Measurements from ENCODE around the gene ST6GAL2. TPM values are rescaled to one million over a fixed set of nuclear protein-coding genes. Genes with fewer than 3 reads are reported as not detected.

The ST6GAL2 gene
- total RNA-seq = 1 to 10 TPM in 1 of 4 donors, under 1 TPM in 3; 0.04 to 1.3 (median 0.82) TPM

GRCh38 chr2:106885971-106886915 lies at the start of gene ST6GAL2:
TSS of gene ST6GAL2 (minus strand) at chr2:106886167. CDS start at chr2:106843977, 42,190 bp downstream.
- intact Hi-C loops (cut with DNase I; ENCODE audit: low total_unique reads) = no loop called here
- H3K4me3 ChIP-seq (ENCODE audit: low read depth, poor library complexity, severe bottlenecking) = peak within 1 kb of the TSS; percentile 34
- TF ChIP-seq POLR2A (IDR thresholded peaks at IDR 0.05) (no peak), CTCF (IDR thresholded peaks at IDR 0.05) (no peak)
- 0% methylated on average over 30 to 77 of the region's 118 CpGs for WGBS, 2 donors
- DNase-seq (ENCODE audit: low spot score in 2 of 2) = no peak

GRCh38 chr2:106932644-106933043 lies 46.7 kb upstream of the ST6GAL2 start:
- no peak for DNase-seq (ENCODE audit: low spot score in 2 of 2)
- TF ChIP-seq POLR2A (IDR thresholded peaks at IDR 0.05) = no peak
- no peak for TF ChIP-seq CTCF (IDR thresholded peaks at IDR 0.05)
- 54 to 65% methylated on average over 3 of the region's 3 CpGs for WGBS, 2 donors
- intact Hi-C loops (cut with DNase I; ENCODE audit: low total_unique reads) = no loop called here
- H3K4me3 ChIP-seq (ENCODE audit: low read depth, poor library complexity, severe bottlenecking) = no peak overlapping the region

GRCh38 chr2:106931717-106932335 lies 45.9 kb upstream of the ST6GAL2 start:
- intact Hi-C loops (cut with DNase I; ENCODE audit: low total_unique reads) = no loop called here

GRCh38 chr2:106921451-106921850 lies 35.5 kb upstream of the ST6GAL2 start:
- no peak for TF ChIP-seq CTCF (IDR thresholded peaks at IDR 0.05)
- no peak for TF ChIP-seq POLR2A (IDR thresholded peaks at IDR 0.05)
- no peak overlapping the region for H3K4me3 ChIP-seq (ENCODE audit: low read depth, poor library complexity, severe bottlenecking)
- intact Hi-C loops (cut with DNase I; ENCODE audit: low total_unique reads) = no loop called here
- whole genome bisulfite sequencing, 2 donors = 90 to 98% methylated on average over 1 of the region's 1 CpG
- no peak for DNase-seq (ENCODE audit: low spot score in 2 of 2)

More at GRCh38 chr2:106931717-106932335, 45.9 kb upstream of the ST6GAL2 start:
- DNase-seq (ENCODE audit: low spot score in 2 of 2) = no peak
- TF ChIP-seq CTCF (IDR thresholded peaks at IDR 0.05) (no peak), POLR2A (IDR thresholded peaks at IDR 0.05) (no peak)
- 58 to 63% methylated on average over 5 of the region's 5 CpGs for WGBS, 2 donors
- no peak overlapping the region for H3K4me3 ChIP-seq (ENCODE audit: low read depth, poor library complexity, severe bottlenecking)

- DNase-seq (ENCODE audit: low spot score in 2 of 2) = no peak
- intact Hi-C loops (cut with DNase I; ENCODE audit: low total_unique reads) = no loop called here
- 58 to 65% methylated on average over 1 of the region's 1 CpG for WGBS, 2 donors
- TF ChIP-seq POLR2A (IDR thresholded peaks at IDR 0.05) = no peak
- no peak for TF ChIP-seq CTCF (IDR thresholded peaks at IDR 0.05)
- no peak overlapping the region for H3K4me3 ChIP-seq (ENCODE audit: low read depth, poor library complexity, severe bottlenecking)
These were observed 33.0 kb upstream of the ST6GAL2 start for GRCh38 chr2:106919012-106919411.

All from lower leg skin (tissue), 4 donors.